ENCODE data around the gene ANXA1.

ANXA1 gene

DNA sequence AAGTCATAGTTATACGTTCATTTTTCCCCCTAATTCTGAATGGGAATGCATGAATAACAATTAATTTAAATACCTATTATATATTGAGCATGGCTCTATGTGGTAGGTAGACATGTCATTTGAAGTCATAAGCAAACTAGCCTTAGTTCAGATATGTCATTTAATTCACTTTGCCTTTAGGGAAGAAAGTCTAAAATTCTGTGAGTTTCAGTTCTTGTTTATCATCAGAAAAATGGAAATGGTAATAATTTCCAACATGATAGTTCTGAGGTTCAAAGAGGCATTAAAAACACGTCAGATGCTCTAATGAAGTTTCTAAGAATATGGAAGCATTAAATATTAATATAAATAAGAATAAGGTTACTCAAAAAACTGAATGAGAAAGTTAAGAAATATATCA is 13.1 kb upstream of the ANXA1 start:
- DNase-seq (ENCODE audit: low read depth in 3 of 3), result no peak

GRCh38 chr9:73141282-73141681 is 10.4 kb upstream of the ANXA1 start:
- no peak for DNase-seq (ENCODE audit: low read depth in 3 of 3)

DNA sequence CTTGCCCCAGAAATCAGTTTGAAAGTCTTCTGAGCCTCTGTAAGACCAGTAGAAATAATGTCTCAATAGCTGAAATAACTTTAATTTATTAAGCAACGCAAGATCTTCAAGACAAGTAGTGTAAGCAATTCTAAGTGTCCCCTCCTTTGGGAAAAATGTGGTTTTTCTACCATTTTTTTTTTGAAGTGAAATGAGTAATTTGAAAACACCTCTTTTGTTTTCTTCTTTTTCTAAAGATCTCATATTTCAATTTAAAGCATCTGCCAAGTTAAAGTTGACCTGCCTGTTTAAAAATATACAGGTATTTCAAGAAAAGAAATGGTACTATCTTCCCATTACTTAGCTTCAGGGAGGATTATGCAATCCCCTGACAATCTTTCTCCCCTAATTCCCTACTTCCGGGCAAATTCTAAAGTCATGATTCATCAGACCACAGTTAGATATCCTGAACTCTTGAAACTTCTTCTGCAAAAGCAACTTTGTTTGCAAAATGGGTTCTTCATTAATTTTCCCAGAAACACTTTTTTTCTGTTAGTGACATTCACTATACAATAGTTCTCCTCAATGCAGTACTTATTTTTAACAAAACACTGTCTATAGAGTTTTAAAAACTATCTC is 7.8 kb upstream of the ANXA1 start:
- DNase-seq (ENCODE audit: low read depth in 3 of 3), result no peak

DNA sequence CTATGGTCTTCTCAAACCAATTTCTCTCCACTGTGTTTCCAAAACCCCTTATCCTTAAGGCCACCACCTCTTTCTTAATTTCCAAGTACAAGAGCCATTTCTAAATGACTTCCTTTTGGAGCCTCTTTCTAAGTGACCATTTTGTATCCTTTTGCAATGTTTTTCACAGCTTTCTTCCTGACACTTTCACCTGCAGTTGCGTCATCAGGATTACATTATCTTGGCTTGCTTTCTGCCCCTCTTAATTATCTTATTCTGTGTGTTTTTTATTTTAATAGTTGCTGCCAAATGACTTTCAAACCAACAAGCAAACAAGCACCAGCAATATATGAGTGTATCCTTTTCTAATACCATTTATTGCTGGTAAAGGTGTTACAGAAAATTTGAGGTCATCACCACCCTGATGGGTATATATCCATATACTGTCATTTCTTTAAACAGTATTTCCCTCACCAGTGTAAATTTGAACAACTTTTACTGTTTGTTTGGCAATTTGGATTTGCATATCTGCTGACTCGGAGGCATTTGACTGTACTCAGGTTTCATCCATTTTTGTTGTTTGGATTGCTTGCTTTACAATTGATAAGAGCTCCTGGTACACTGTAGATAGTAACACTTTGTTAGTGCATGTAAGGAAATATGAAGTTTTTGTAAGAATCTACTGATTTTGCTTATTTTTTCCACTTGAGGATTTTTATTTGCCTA is 5.4 kb upstream of the ANXA1 start:
- DNase-seq (ENCODE audit: low read depth in 3 of 3), result no peak

GRCh38 chr9:73148447-73148937 is 3.2 kb upstream of the ANXA1 start:
- no peak for DNase-seq (ENCODE audit: low read depth in 3 of 3)

DNA sequence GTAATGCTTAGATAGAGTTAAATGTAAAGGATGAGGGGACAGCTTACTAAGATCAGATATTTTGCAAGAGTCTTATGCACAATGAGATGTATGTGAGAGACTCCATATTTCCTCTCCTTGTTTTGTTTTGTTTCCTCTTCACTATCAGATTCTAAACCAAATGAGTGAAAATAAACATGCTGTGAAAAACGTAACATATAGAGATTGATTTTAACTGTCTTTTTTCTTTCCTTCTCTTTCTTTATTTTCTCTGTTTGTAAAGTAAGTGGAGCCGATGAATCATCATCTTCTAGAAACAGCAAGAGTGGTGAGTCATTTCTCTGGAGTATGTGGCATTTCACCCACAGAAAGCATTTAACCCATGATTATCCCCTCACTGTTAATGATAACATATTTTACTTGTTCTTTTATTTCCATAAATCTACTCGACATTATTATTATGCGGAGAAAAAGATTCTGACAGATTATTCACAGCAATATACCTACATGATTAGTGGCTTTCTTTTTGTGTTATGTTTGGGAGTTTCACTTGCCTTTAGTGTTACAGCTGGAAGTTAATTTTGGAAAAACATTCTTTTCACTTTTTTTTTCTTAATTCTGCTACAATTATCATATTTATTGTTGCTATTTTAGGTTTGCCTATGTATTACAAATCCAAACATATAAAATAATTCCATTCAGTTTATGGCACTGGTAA is 2.1 kb upstream of the ANXA1 start:
- no peak for DNase-seq (ENCODE audit: low read depth in 3 of 3)

DNA sequence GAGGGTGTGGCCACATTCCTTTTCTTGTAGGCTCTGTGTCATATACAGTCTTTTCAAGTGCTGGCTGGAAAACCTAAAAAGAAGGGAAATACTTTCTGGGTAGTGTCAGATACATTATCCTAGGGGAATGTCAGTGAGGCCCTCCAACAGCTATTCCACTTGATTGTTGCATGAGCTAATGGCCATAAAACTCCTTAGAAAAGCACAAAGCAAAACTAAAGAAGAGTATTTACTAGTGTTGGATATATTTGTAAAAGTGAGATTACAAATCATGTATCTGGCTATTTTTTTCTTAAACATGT is 829 bp downstream of the ANXA1 start:
- DNase-seq (ENCODE audit: low read depth in 3 of 3), result no peak

GRCh38 chr9:73152953-73153352 is 1.3 kb downstream of the ANXA1 start:
- DNase-seq (ENCODE audit: low read depth in 3 of 3), result no peak

DNA sequence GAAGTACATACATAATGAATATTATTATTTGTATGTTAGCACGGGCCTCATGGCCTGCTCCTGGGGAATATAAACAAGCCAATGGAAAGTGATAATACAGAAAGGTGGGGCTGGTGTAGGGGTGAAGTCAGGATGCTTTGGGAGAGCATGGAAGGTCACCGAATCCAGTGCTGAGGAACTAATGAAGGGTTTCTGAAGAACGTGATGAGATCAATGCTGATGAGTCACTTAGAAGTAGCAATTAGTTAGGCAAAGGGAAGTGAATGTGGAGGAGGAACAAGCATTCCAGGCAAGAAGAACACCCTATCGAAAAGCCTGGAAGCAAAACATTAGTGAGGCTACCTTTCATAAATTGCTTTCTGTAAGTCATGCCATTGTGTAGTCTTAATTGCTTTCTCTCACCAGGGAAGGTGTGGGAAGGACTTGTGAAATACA is 2.1 kb downstream of the ANXA1 start:
- DNase-seq (ENCODE audit: low read depth in 3 of 3), result no peak

GRCh38 chr9:73154271-73154670 is 2.6 kb downstream of the ANXA1 start:
- no peak for DNase-seq (ENCODE audit: low read depth in 3 of 3)

DNA sequence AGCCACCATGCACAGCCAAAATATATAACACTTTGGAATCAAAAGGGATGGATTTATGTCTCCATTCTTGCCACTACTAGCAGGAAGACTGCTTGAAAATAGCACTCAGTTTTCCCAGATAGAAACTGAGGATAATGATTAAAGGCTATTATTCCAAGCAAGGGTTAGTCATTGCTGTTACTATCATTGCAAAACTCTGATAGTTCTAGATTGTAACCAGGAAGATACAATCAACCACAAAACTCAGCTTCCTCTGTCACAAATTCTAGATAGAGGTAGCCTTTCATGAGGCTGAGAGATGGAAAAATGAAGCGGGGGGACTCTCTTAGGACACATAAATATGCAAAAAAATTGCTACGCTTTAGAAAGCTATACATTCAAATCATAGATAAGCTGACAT is 3.1 kb downstream of the ANXA1 start:
- no peak for DNase-seq (ENCODE audit: low read depth in 3 of 3)

- no peak for DNase-seq (ENCODE audit: low read depth in 3 of 3)
Observed at GRCh38 chr9:73155377-73155776, 3.7 kb downstream of the ANXA1 start.

- DNase-seq (ENCODE audit: low read depth in 3 of 3), result no peak
Observed at GRCh38 chr9:73155968-73156864, 4.6 kb downstream of the ANXA1 start.

DNA sequence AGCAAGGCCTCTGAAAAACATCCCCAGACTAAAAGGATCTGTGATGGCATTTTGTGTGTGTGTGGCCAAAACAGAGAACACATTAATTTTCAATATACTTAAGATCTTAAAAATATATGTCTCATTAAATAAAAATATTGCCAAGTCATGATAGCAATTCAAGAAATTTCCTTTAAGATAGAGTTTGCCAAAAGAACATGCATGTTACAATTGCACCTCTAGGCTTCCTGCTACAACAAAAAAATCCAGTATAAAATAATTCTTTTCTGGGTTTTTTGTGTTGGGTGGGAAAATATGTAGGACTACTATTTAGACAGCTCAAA is 5.2 kb downstream of the ANXA1 start:
- no peak for DNase-seq (ENCODE audit: low read depth in 3 of 3)

DNA sequence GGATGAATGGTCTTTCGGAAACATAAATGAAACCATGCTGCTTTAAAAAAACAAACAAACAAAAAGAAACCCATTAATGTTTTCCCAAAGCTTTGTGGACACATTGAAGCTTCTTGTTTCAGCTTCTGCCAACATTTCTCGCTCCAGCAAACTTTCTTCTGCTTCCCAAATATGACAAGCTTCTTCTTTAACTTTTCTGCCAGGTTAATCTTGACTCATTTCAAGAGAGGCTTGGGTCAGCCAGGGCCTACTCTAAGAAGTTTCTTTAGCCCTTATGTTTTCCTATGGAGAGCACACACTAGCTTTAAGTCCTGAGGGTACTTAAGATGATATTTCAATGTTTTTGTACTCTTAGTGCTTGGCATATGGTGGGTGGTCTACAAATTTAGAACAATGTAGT is 6.1 kb downstream of the ANXA1 start:
- no peak for DNase-seq (ENCODE audit: low read depth in 3 of 3)

DNA sequence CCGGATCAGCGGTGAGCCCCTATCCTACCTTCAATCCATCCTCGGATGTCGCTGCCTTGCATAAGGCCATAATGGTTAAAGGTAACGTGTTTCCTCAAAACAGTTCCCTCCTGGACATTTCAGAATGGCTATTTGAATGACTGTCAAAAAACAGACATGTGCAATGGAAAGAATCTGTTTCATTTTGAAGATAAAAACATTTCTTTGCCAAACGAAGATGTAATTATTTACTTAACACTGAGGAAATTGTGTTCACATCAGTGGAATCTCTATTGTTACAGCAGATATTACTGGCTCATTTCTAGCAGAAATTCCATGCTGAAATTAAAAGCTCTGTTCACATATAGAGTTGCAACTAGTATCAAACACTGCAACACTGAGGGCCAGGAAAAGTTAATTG is 7.1 kb downstream of the ANXA1 start:
- no peak for DNase-seq (ENCODE audit: low read depth in 3 of 3)

GRCh38 chr9:73160868-73161267 is 9.2 kb downstream of the ANXA1 start:
- no peak for DNase-seq (ENCODE audit: low read depth in 3 of 3)

GRCh38 chr9:73162987-73163768 is 11.5 kb downstream of the ANXA1 start:
- DNase-seq (ENCODE audit: low read depth in 3 of 3), result no peak

GRCh38 chr9:73165911-73166310 is 14.2 kb downstream of the ANXA1 start:
- DNase-seq (ENCODE audit: low read depth in 3 of 3), result no peak

DNA sequence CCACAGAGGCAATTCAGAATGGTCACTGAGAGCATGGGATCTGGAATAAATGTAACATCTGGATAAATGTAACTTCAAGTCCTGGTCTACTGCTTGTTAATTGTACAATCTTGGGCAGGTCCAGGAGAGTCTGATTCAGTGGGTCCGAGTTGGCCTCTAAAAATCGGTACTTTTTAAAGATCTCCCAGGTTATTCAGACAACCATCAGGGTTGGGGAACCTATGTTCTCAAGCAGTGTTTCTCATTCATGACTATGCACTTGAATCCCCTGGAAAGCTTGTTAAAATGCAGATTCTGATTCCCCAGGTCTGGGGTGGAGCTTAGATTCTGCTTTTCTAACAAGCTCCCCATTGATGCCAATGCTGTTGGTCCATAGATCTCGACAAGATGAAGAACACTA is 14.8 kb downstream of the ANXA1 start:
- DNase-seq (ENCODE audit: low read depth in 3 of 3), result no peak

- DNase-seq (ENCODE audit: low read depth in 3 of 3), result no peak
Observed at GRCh38 chr9:73167614-73168013, 15.9 kb downstream of the ANXA1 start.

Data from stimulated activated CD4-positive, alpha-beta T cell treated with anti-CD3 and anti-CD28 coated beads, TNF-alpha, amount 100 ng/mL, for 4 hours (primary cell).